GM06990 (cell line): ENCODE data around the gene IP6K2.
"Not testable (repeated sequence)": the region's sequence is repeated elsewhere in the genome, so short reads cannot be mapped to it uniquely, and the experiment has no call there.

Experiments used
- DNase-seq: peaks from one replicate; pipeline ENCODE4 v3.0.0-alpha.2; 2011; ENCODE audit not compliant: insufficient read length; ENCODE audit errors: extremely low read depth
- H3K27me3 ChIP-seq: replicated peaks from 2 replicates; pipeline ENCODE4 v1.6.0; 2011; ENCODE audit warnings: low read length; ENCODE audit not compliant: control insufficient read depth, insufficient read depth
- H3K36me3 ChIP-seq: 2 replicates; pipeline ENCODE4 v1.5.1; 2011; ENCODE audit warnings: low read length; ENCODE audit not compliant: control insufficient read depth, insufficient read depth
- H3K4me3 ChIP-seq: replicated peaks from 2 replicates; pipeline ENCODE4 v1.5.1; 2011; ENCODE audit warnings: low read depth, mild to moderate bottlenecking, control low read depth, low read length
- CTCF ChIP-seq: IDR thresholded peaks from 2 replicates; pipeline ENCODE4 v1.5.1; 2011; ENCODE audit warnings: low read length, control low read depth, mild to moderate bottlenecking, inconsistent platforms; ENCODE audit not compliant: insufficient read depth, poor library complexity, severe bottlenecking

Gene IP6K2

DNA sequence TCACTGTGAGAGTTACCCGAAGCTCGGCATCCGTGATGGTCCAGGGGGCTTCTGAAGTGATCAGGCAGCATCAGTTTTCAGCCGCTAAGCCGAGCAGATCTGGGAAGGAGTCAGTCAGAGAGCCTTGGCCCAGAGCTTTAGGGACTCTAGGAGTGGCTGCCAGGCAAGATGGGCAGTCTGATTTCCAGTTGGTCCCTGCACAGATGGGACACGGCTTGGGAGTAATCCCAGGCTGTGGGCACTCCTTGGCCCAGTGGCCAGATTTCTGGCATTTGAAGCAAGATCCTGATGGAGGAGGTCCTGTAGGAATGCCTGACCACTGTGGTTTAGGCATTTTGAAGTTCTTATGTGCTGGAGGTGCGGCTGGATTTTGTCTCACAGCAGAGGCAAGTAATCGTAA is 10.5 kb upstream of the IP6K2 start:
- TF ChIP-seq CTCF = no peak
- Histone ChIP-seq H3K4me3 (no peak overlapping the region), H3K36me3 (no peaks in the 10 kb centered on the region)

GRCh38 chr3:48725185-48725855 is 8.3 kb upstream of the IP6K2 start:
- not testable (repeated sequence) for H3K27me3 ChIP-seq, H3K36me3 ChIP-seq, H3K4me3 ChIP-seq, DNase-seq

More for the DNA sequence above, 10.5 kb upstream of the IP6K2 start:
- DNase-seq = no peak
- H3K27me3 ChIP-seq = no peaks in the 10 kb centered on the region

DNA sequence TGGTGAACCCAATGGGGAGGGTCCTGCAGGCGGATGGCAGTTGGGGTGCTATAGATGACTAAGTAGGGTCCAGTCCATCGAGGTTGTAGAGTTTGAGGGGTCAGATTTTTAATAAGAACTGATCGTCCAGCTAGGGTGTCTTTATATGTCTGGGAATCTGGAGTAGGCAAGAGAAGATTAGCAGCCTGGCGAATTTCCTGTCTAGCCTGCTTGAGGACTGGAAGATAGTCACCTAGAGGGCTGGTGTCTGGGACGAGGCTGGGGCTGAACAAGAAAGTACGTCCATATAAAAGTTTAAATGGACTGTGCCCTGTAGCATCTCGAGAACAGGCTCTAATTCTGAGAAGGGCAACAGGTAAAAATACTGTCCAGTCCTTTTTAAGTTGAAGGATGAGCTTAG is 6.7 kb upstream of the IP6K2 start:
- DNase-seq = no peak
- TF ChIP-seq CTCF = no peak
- H3K27me3 ChIP-seq = no peaks in the 10 kb centered on the region; the same call in 1 of the 2 replicates
- H3K36me3 ChIP-seq = no peaks in the 10 kb centered on the region
- H3K4me3 ChIP-seq = no peak overlapping the region

DNA sequence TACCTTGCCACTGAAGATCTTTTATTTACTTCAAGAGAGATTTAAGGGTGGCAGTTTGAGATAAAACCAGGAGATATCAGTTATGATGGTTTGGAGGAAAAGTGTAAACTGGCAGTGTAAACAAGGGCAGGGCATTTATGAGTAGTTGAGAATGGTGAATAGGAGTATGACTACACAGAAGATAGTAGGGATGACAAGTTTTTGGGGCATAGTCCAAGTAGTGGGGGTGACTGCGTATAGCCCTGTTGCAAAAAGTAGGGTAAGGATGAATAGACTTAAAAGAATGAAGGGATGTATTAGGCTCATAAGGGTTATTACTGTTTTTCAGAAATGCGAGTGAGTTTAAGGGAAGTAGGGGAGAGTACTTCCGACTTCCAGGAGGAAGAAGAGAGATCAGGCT is 6.3 kb upstream of the IP6K2 start:
- H3K27me3 ChIP-seq, DNase-seq, H3K4me3 ChIP-seq: not testable (repeated sequence)

DNA sequence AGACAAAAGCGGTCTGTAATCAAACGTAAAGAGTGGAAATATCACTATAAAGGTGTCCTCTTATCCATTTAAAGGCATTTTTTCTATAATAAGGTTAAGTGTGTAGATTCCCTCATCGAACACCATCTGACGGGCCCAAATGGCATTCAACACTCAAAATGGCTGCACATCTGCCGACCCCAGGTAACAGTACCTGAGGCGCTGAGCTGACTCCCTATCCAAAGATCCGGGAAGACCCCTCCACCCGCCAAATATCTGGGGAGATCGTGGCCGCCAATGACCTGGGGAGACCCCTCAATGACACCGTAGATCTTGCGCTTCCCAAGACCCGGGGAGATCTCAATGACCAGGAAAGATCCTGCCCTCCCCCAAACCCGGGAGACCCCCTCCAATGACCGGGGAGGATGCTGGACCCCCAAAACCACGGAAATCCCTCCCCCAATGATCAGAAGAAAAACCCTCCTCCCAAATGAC is 476 bp downstream of the IP6K2 start:
- H3K27me3 ChIP-seq = no peaks in the 10 kb centered on the region; the same call in 1 of the 2 replicates
- TF ChIP-seq CTCF = no peak
- DNase-seq = peak; percentile 39
- peak overlapping the region; percentile 84 for H3K4me3 ChIP-seq
- H3K36me3 ChIP-seq = peaks cover 8% of the 10 kb centered on the region

More for the DNA sequence above, 6.3 kb upstream of the IP6K2 start:
- not testable (repeated sequence) for H3K36me3 ChIP-seq

- DNase-seq = no peak
- Histone ChIP-seq H3K27me3 (no peaks in the 10 kb centered on the region; the same call in 1 of the 2 replicates), H3K4me3 (peak overlapping the region; percentile 84), H3K36me3 (peaks cover 8% of the 10 kb centered on the region)
- no peak for TF ChIP-seq CTCF
Measured at GRCh38 chr3:48715174-48715800, 1.7 kb downstream of the IP6K2 start.
